GM21723 (cell line): Measurements from ENCODE around the gene C9orf40.

Source experiments
- ATAC-seq: cut with Tn5 transposase; IDR thresholded peaks from one replicate; pipeline ENCODE4 v1.9.1; 2021; ENCODE audit warnings: mild to moderate bottlenecking, moderate library complexity; ENCODE audit not compliant: unreplicated experiment

C9orf40 gene

GRCh38 chr9:74942801-74943200, 9.9 kb downstream of the C9orf40 start:
- no peak for ATAC-seq

- ATAC-seq: no peak
These were observed 12.1 kb downstream of the C9orf40 start for GRCh38 chr9:74940600-74940999.

- ATAC-seq: no peak
These were observed 17.7 kb downstream of the C9orf40 start for GRCh38 chr9:74935008-74935407.

- ATAC-seq: no peak
These were observed 31.0 kb downstream of the C9orf40 start for GRCh38 chr9:74921737-74922136.

- ATAC-seq: no peak
These were observed 31.6 kb downstream of the C9orf40 start for GRCh38 chr9:74920944-74921626.

GRCh38 chr9:74910036-74910435, 42.7 kb downstream of the C9orf40 start:
- ATAC-seq: no peak

- no peak for ATAC-seq
These were observed 44.0 kb downstream of the C9orf40 start for GRCh38 chr9:74908665-74909064.

- ATAC-seq: no peak
These were observed 45.6 kb downstream of the C9orf40 start for GRCh38 chr9:74907085-74907484.

GRCh38 chr9:74901001-74901400, 51.7 kb downstream of the C9orf40 start:
- ATAC-seq: no peak
